HepG2 (cell line): Measurements from ENCODE around the gene SDK2.

Source experiments
- CEBPB ChIP-seq: IDR thresholded peaks from 2 replicates; pipeline ENCODE4 v1.6.1; 2011; ENCODE audit warnings: low read depth, low read length, improper control_type of control experiment, borderline replicate concordance
- CTCF ChIP-seq: sonication (generic); formaldehyde crosslinking; IDR thresholded peaks from 2 replicates; pipeline ENCODE4 v1.5.0; 2020; ENCODE audit warnings: mild to moderate bottlenecking, missing genetic modification reagents, moderate library complexity
- EP300 ChIP-seq, 3 experiments: sonication (generic) in 1 of 3; formaldehyde crosslinking in 1 of 3; IDR thresholded peaks; 2 replicates each; pipeline versions ENCODE4 v1.5.1 to v1.6.1; 2011 to 2020; ENCODE audit warnings: low read depth in 2 of 3, low read length in 2 of 3, borderline replicate concordance in 1 of 3, improper control_type of control experiment in 1 of 3, mild to moderate bottlenecking in 1 of 3, missing genetic modification reagents in 1 of 3, moderate library complexity in 1 of 3
- FOXM1 ChIP-seq: sonication (generic); formaldehyde crosslinking; IDR thresholded peaks from 2 replicates; pipeline ENCODE4 v1.5.0; 2020; ENCODE audit warnings: missing genetic modification reagents
- MEIS2 ChIP-seq: sonication (generic); formaldehyde crosslinking; IDR thresholded peaks from 2 replicates; pipeline ENCODE4 v1.9.0; 2021; ENCODE audit warnings: mild to moderate bottlenecking, missing genetic modification reagents
- NFATC3 ChIP-seq: sonication (generic); formaldehyde crosslinking; IDR thresholded peaks from 2 replicates; pipeline ENCODE4 v1.5.1; 2020; ENCODE audit warnings: mild to moderate bottlenecking, missing genetic modification reagents
- PHB2 ChIP-seq: fragments of 450-650 bp; IDR thresholded peaks from 2 replicates; pipeline ENCODE4 v1.6.1; 2018; ENCODE audit not compliant: partially characterized antibody
- RAD21 ChIP-seq: fragments of 450-650 bp; formaldehyde crosslinking; IDR thresholded peaks from 2 replicates; pipeline ENCODE4 v1.5.0; 2020; ENCODE audit warnings: mild to moderate bottlenecking
- SRSF9 ChIP-seq: fragments of 200-400 bp; formaldehyde crosslinking; IDR thresholded peaks from 2 replicates; pipeline ENCODE4 v1.6.1; 2018; ENCODE audit warnings: borderline replicate concordance, mild to moderate bottlenecking, low read depth, low read length; ENCODE audit not compliant: insufficient read depth, poor library complexity, severe bottlenecking
- ZBTB8A ChIP-seq: sonication (generic); formaldehyde crosslinking; IDR thresholded peaks from 2 replicates; pipeline ENCODE4 v1.4.0; 2020; ENCODE audit warnings: mild to moderate bottlenecking, low read depth, missing genetic modification reagents, borderline replicate concordance
- ZNF10 ChIP-seq: sonication (generic); formaldehyde crosslinking; IDR thresholded peaks from 2 replicates; pipeline ENCODE4 v1.4.0; 2020; ENCODE audit warnings: mild to moderate bottlenecking, low read depth, missing genetic modification reagents, borderline replicate concordance
- ZNF12 ChIP-seq: sonication (generic); formaldehyde crosslinking; IDR thresholded peaks from 2 replicates; pipeline ENCODE4 v1.5.0; 2020; ENCODE audit warnings: missing genetic modification reagents
- ZNF274 ChIP-seq: sonication (generic); formaldehyde crosslinking; IDR thresholded peaks from 2 replicates; pipeline ENCODE4 v1.5.1; 2020; ENCODE audit warnings: mild to moderate bottlenecking, missing genetic modification reagents
- ZZZ3 ChIP-seq: sonication (generic); formaldehyde crosslinking; IDR thresholded peaks from 2 replicates; pipeline ENCODE4 v1.4.0; 2020; ENCODE audit warnings: missing genetic modification reagents, mild to moderate bottlenecking, borderline replicate concordance

DNA sequence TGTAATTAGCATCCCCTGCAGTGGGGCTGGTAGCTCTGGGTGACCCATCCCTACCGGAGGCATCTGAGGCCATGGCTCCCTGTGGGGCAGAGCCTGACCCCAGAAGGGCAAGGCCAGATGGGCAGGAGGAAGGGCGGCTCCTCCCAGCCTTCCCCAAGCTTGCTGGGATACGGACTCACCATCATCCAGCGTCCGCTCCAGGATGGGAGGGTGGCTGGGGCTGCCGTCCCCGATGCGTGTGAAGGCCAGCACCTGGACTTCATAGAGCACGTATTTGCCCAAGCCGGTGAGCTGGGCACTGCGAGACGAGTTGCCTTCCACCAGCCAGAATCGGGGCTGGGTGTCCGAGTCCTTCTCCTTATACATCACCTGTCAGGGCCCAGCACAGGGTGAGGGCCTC, 250.9 kb downstream of the SDK2 start:
- no peak for TF ChIP-seq NFATC3 (CRISPR knock-in tag)
- no peak for TF ChIP-seq ZNF10 (CRISPR knock-in tag)
- TF ChIP-seq EP300 (IDR thresholded peaks at IDR 0.05; ENCODE audit: low read depth in 2 of 2, low read length in 2 of 2): no peak
- TF ChIP-seq EP300 (CRISPR knock-in tag; IDR thresholded peaks at IDR 0.05; ENCODE audit: borderline replicate concordance): no peak
- TF ChIP-seq MEIS2 (CRISPR knock-in tag): no peak
- no peak for TF ChIP-seq ZNF274 (CRISPR knock-in tag)
- no peak for TF ChIP-seq PHB2
- no peak for TF ChIP-seq CTCF
- no peak for TF ChIP-seq SRSF9
- TF ChIP-seq RAD21 (CRISPR knock-in tag): no peak
- no peak for TF ChIP-seq CEBPB
- TF ChIP-seq FOXM1 (CRISPR knock-in tag): no peak
- no peak for TF ChIP-seq ZNF12 (CRISPR knock-in tag)
- TF ChIP-seq ZBTB8A (CRISPR knock-in tag): no peak
- TF ChIP-seq ZZZ3 (CRISPR knock-in tag): no peak
